ENCODE measurements around the gene HOXA4.

- no peak for TF ChIP-seq SMAD4 (CRISPR knock-in tag; IDR thresholded peaks at IDR 0.05)
- no peak for TF ChIP-seq MAX (CRISPR knock-in tag; IDR thresholded peaks at IDR 0.05)
- no peak for TF ChIP-seq USF2 (CRISPR knock-in tag; IDR thresholded peaks at IDR 0.05)
- no peak for TF ChIP-seq CTCF (IDR thresholded peaks at IDR 0.05)
- TF ChIP-seq ESRRA (CRISPR knock-in tag; IDR thresholded peaks at IDR 0.05; ENCODE audit: borderline replicate concordance), result no peak
Observed at GRCh38 chr7:27083646-27084045, 46.9 kb downstream of the HOXA4 start.

All from WTC11 (cell line).